Measurements from ENCODE around the gene MAP7. TPM values are rescaled to one million over a fixed set of nuclear protein-coding genes. Genes with fewer than 3 reads are reported as not detected.

MAP7 gene
- total RNA-seq (2022; extraction: Qiagen RNA extraction) = 18.8 to 29.1 TPM (median 25.7 TPM) in 5 replicates

GRCh38 chr6:136550330-136551071 lies at the start of gene MAP7:
Gene MAP7 (minus strand): TSS chr6:136550422. CDS start chr6:136550408, 14 bp downstream.

Other genes with a start within 250 kb of the MAP7 start
- gene MAP3K5, start 242.1 kb upstream of the MAP7 start, total RNA-seq (2022; extraction: Qiagen RNA extraction) = 1.7 to 2.6 TPM (median 2.2 TPM) in 5 replicates

All from A549 treated with dexamethasone at 1 μM for 4 hours (cell line).